Loucy (cell line): ENCODE data around the gene KRTCAP2.
"Not testable (repeated sequence)": the region's sequence is repeated elsewhere in the genome, so short reads cannot be mapped to it uniquely, and the experiment has no call there.

Experiments used
- H2AFZ ChIP-seq: fragments of 200-600 bp; sonication (generic); 2 replicates; pipeline ENCODE4 v1.6.0; 2016; ENCODE audit warnings: antibody characterized with exemption, mild to moderate bottlenecking, low read length, moderate library complexity
- H3F3A ChIP-seq: fragments of 200-600 bp; 2 replicates; pipeline ENCODE4 v1.6.0; 2016; ENCODE audit warnings: antibody characterized with exemption, low read depth, mild to moderate bottlenecking
- H3K27me3 ChIP-seq: fragments of 200-600 bp; sonication (generic); 2 replicates; pipeline ENCODE4 v1.6.1; 2014; ENCODE audit warnings: low read length, mild to moderate bottlenecking; ENCODE audit not compliant: insufficient read depth, poor library complexity, severe bottlenecking
- H3K36me3 ChIP-seq: fragments of 200-600 bp; sonication (generic); 2 replicates; pipeline ENCODE4 v1.6.1; 2016; ENCODE audit warnings: low read length; ENCODE audit not compliant: insufficient read depth
- H3K4me1 ChIP-seq: fragments of 200-600 bp; sonication (generic); 2 replicates; pipeline ENCODE4 v1.5.1; 2014; ENCODE audit warnings: low read length, mild to moderate bottlenecking; ENCODE audit not compliant: insufficient read depth, poor library complexity, severe bottlenecking
- H3K4me2 ChIP-seq: fragments of 200-600 bp; sonication (generic); 2 replicates; pipeline ENCODE4 v1.6.0; 2014; ENCODE audit warnings: antibody characterized with exemption, low read length, low read depth, mild to moderate bottlenecking; ENCODE audit not compliant: poor library complexity, severe bottlenecking
- H3K4me3 ChIP-seq: fragments of 200-600 bp; sonication (generic); 2 replicates; pipeline ENCODE4 v1.5.1; 2014; ENCODE audit warnings: low read length, mild to moderate bottlenecking, mixed read lengths; ENCODE audit not compliant: poor library complexity, severe bottlenecking
- H3K79me2 ChIP-seq: fragments of 200-600 bp; sonication (generic); 2 replicates; pipeline ENCODE4 v1.6.1; 2014; ENCODE audit warnings: low read length; ENCODE audit not compliant: insufficient read depth
- H3K9ac ChIP-seq: fragments of 200-600 bp; sonication (generic); 2 replicates; pipeline ENCODE4 v1.6.0; 2014; ENCODE audit warnings: mild to moderate bottlenecking, low read depth, low read length, moderate library complexity; ENCODE audit not compliant: poor library complexity, severe bottlenecking
- H3K9me2 ChIP-seq: fragments of 200-600 bp; sonication (generic); replicated peaks from 2 replicates; pipeline ENCODE4 v1.6.1; 2016; ENCODE audit warnings: low read depth, low read length, mixed read lengths
- H3K9me3 ChIP-seq: fragments of 200-600 bp; sonication (generic); 2 replicates; pipeline ENCODE4 v1.6.1; 2014; ENCODE audit warnings: mild to moderate bottlenecking, antibody characterized with exemption, low read length, low read depth; ENCODE audit not compliant: insufficient read depth
- H4K20me1 ChIP-seq: fragments of 200-600 bp; sonication (generic); 2 replicates; pipeline ENCODE4 v1.6.0; 2014; ENCODE audit warnings: antibody characterized with exemption, low read length, mild to moderate bottlenecking; ENCODE audit not compliant: insufficient read depth, poor library complexity, severe bottlenecking
- EZH2phosphoT487 ChIP-seq: fragments of 200-600 bp; IDR thresholded peaks from 2 replicates; pipeline ENCODE4 v1.6.1; 2018; ENCODE audit warnings: antibody characterized with exemption, mild to moderate bottlenecking, moderate library complexity, borderline replicate concordance
- TF ChIP-seq, protein P1 (sequence below): fragments of 200-600 bp; sonication (generic); conservative IDR thresholded peaks from 2 replicates; pipeline ENCODE4 v1.5.1; 2014; ENCODE audit warnings: mild to moderate bottlenecking, antibody characterized with exemption, low read length

KRTCAP2 gene

DNA sequence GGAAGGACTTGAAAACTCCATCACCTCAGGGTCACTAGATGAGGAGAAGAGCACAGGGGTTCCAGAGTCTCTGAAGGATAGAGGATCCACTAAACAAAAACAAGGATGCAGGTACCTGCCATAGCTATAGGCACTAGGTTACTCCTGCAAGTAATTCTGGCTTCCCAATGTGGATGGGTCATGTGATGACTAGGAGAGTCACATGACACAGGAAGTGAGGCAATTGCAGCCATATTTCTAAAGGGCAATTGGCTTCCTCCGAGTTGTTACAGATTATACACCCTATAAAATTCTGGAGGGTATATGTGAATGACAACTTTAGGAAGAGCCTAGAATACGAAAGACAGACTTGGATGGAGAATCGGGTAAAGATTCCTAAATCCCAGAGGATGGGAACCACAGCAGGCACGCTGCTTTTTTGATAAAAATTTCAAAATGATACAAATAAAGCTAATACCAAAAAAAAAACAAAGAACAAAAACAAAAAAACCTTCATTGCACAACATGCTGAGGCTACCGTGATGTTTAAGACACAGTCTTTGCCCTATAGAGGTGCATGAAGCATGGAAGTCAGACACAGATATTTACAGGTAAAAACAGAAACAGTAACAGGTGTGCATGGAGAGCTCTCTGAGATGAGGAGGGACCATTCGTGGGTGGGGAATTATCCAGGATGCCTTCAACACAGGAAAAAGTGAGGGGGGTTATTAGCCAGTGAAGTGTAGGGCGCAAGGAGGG is 45.9 kb upstream of the KRTCAP2 start:
- Histone ChIP-seq H3K36me3 (no peaks in the 10 kb centered on the region), H3K4me1 (peaks cover 15% of the 10 kb centered on the region), H3K27me3 (no peaks in the 10 kb centered on the region), H3F3A (no peaks in the 10 kb centered on the region), H3K9me2 (no peaks in the 10 kb centered on the region), H3K79me2 (peaks cover 4% of the 10 kb centered on the region; the same call in 1 of the 2 replicates), H3K4me2 (peak overlapping the region; percentile 75), H4K20me1 (no peaks in the 10 kb centered on the region), H3K9me3 (no peaks in the 10 kb centered on the region), H3K9ac (peak overlapping the region; percentile 52), H2AFZ (peak overlapping the region; percentile 80), H3K4me3 (peak overlapping the region; percentile 54)
- TF ChIP-seq, protein P1, sequence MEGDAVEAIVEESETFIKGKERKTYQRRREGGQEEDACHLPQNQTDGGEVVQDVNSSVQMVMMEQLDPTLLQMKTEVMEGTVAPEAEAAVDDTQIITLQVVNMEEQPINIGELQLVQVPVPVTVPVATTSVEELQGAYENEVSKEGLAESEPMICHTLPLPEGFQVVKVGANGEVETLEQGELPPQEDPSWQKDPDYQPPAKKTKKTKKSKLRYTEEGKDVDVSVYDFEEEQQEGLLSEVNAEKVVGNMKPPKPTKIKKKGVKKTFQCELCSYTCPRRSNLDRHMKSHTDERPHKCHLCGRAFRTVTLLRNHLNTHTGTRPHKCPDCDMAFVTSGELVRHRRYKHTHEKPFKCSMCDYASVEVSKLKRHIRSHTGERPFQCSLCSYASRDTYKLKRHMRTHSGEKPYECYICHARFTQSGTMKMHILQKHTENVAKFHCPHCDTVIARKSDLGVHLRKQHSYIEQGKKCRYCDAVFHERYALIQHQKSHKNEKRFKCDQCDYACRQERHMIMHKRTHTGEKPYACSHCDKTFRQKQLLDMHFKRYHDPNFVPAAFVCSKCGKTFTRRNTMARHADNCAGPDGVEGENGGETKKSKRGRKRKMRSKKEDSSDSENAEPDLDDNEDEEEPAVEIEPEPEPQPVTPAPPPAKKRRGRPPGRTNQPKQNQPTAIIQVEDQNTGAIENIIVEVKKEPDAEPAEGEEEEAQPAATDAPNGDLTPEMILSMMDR: no peak
- TF ChIP-seq EZH2phosphoT487: no peak

DNA sequence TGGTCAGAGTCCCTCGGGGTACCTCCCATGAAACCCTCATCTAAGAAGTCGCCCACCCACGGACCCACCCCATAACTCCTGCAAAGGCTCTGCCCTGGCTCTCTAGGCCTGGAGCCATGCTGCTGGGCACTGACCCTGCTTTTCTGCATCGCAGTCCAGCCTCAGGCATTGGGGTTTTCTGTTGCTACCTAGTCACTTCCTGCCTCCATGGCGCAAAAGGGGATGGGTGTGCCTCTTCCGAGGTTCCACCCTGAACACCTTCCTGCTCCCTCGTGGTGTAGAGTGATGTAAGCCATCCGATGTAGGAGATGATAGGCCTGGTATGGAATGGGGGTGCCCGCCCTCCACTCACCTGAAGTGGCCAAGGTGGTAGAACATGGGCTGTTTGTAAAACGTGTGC is 41.6 kb upstream of the KRTCAP2 start:
- H4K20me1 ChIP-seq, H3K9ac ChIP-seq, H3F3A ChIP-seq, H3K27me3 ChIP-seq, H3K79me2 ChIP-seq, H3K4me2 ChIP-seq, H3K9me3 ChIP-seq, H3K36me3 ChIP-seq, H3K9me2 ChIP-seq, H2AFZ ChIP-seq, H3K4me3 ChIP-seq: not testable (repeated sequence)
- peaks cover 20% of the 10 kb centered on the region for H3K4me1 ChIP-seq

DNA sequence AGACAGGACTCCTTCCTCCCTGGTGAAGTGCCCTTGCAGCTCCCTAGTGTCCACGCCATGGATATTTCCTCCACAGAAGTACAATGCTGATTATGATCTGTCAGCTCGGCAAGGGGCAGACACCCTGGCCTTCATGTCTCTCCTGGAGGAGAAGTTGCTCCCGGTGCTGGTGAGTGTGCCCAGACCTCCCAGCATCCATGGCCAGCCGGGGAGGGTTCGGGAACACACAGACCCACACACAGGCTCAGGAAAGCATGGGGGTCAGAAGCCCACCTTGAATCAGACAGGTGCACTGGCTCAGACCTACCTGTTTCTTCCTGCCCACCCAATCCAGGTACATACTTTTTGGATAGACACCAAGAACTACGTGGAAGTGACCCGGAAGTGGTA is 38.9 kb upstream of the KRTCAP2 start:
- not testable (repeated sequence) for H4K20me1 ChIP-seq, H3K36me3 ChIP-seq, H3K4me2 ChIP-seq, H3F3A ChIP-seq, H3K9me3 ChIP-seq, H3K9me2 ChIP-seq, H3K27me3 ChIP-seq, H3K4me3 ChIP-seq, H2AFZ ChIP-seq, H3K9ac ChIP-seq
- peaks cover 16% of the 10 kb centered on the region for H3K79me2 ChIP-seq
- peaks cover 26% of the 10 kb centered on the region for H3K4me1 ChIP-seq

DNA sequence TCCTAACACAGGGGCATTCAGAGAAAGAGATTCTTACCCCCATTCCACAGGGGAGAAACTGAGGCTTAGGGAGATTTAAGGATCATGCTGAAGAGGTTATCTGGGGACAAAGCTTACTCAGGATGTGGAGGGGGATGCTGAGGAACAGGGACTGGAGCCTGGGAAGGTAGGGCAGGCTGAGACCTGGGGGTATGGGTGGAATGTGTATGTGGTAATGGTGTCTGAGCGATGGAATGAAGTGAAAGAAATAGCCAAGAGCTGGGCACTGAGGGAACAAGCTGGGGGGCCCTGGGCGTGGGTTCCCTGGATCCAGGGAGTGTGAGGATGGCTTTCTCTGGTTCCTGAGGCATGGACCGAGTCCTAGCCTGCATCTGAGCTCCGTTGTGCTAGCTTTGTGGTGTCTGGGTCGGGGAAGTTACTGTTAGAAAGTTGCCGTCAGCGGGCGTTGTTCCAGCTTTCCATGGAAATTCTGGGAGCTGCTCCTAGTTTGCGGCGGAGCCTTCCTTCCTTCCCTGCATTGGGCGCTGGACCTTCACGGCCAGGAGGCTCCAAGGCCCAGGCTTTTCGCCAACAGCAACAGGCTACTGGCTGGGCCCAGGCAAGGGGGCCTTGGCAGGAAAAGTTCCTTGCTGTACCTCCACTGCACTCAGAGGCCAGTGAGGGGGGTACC is 38.4 kb upstream of the KRTCAP2 start:
- not testable (repeated sequence) for H3K4me2 ChIP-seq

More for the DNA sequence above, 38.4 kb upstream of the KRTCAP2 start:
- H3K9ac ChIP-seq, H3K27me3 ChIP-seq, H2AFZ ChIP-seq, H3K4me3 ChIP-seq, H3F3A ChIP-seq, H3K36me3 ChIP-seq, H4K20me1 ChIP-seq, H3K9me2 ChIP-seq, H3K9me3 ChIP-seq: not testable (repeated sequence)
- H3K4me1 ChIP-seq: peaks cover 28% of the 10 kb centered on the region
- H3K79me2 ChIP-seq: peaks cover 16% of the 10 kb centered on the region
